ENCODE measurements around the gene LYPD6B. TPM values are rescaled to one million over a fixed set of nuclear protein-coding genes. Genes with fewer than 3 reads are reported as not detected.

Gene LYPD6B
- total RNA-seq, 1 experiment from 2014 or later, result 2.0 TPM

DNA sequence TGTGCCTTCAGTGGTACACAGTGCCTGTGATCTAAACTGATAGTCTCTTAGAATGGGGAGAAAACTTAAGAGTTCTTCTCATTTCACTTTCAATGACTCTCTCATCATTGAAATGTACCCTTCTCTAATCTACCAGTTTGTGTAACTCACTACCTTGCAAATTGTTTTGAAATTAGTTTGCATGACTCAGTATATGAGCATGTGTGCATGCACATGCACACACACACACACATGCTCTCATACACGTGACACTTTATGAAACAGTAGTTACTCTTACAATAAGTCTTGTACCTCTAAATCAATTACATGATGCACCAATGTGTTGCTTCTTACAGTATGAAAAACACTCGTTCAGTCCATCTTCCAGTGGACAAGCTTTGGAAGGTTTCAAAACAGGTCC, 10.6 kb downstream of the LYPD6B start:
- Histone ChIP-seq H3K14ac (ENCODE audit: insufficient read depth, low read length) (no peak overlapping the region), H3K56ac (ENCODE audit: insufficient read length, low read depth, low read length) (no peak overlapping the region), H3K9ac (ENCODE audit: extremely low read depth, insufficient read length, low read length) (no peak overlapping the region), H4K5ac (ENCODE audit: insufficient read length, low read depth, low read length) (no peak overlapping the region), H2BK120ac (ENCODE audit: low read depth, low read length, poor library complexity, severe bottlenecking) (no peak overlapping the region), H3K27ac (ENCODE audit: insufficient read length, low read depth, low read length) (no peak overlapping the region), H3K4me2 (ENCODE audit: insufficient read depth, insufficient read length, low read length) (no peak overlapping the region), H3K23me2 (ENCODE audit: insufficient read length, low read depth, low read length, poor library complexity, severe bottlenecking) (no peaks in the 10 kb centered on the region), H3K18ac (ENCODE audit: insufficient read length, low read depth, low read length) (no peak overlapping the region), H4K8ac (replicated peaks; ENCODE audit: insufficient read length, low read depth, low read length) (no peak overlapping the region), H2BK5ac (ENCODE audit: insufficient read length, low read length) (no peak overlapping the region), H4K20me1 (ENCODE audit: control insufficient read depth, insufficient read depth, insufficient read length) (no peaks in the 10 kb centered on the region), H3K4ac (ENCODE audit: low read depth, low read length) (no peak overlapping the region), H2BK20ac (ENCODE audit: low read depth, low read length, poor library complexity, severe bottlenecking) (no peak overlapping the region), H3K79me2 (ENCODE audit: insufficient read depth, low read length) (no peaks in the 10 kb centered on the region), H3K79me1 (ENCODE audit: insufficient read depth, low read depth, low read length, poor library complexity, severe bottlenecking) (no peaks in the 10 kb centered on the region), H3T11ph (ENCODE audit: low read length) (no peak overlapping the region), H3K4me1 (ENCODE audit: insufficient read depth, low read length) (no peaks in the 10 kb centered on the region), H2AK5ac (ENCODE audit: insufficient read length, low read length) (no peak overlapping the region), H3K23ac (ENCODE audit: insufficient read length, low read depth, low read length) (no peak overlapping the region), H3K9me3 (ENCODE audit: control insufficient read depth, low read depth, low read length) (no peaks in the 10 kb centered on the region), H4K91ac (ENCODE audit: insufficient read length, low read depth, low read length) (no peak overlapping the region), H2BK15ac (ENCODE audit: low read depth, low read length) (no peak overlapping the region), H2BK12ac (ENCODE audit: insufficient read length, low read depth, low read length) (no peak overlapping the region), H2AFZ (ENCODE audit: low read length) (no peak overlapping the region), H3K27me3 (ENCODE audit: insufficient read depth, low read length) (no peaks in the 10 kb centered on the region)
- no peaks in the 10 kb centered on the region for H3K27me3 Mint-ChIP-seq (ENCODE audit: low read depth)
- no CpG with 5 or more reads among the region's 2 CpGs for WGBS (ENCODE audit: extremely low coverage, insufficient read length, low lambda C conversion rate)
- TF ChIP-seq, protein P1, sequence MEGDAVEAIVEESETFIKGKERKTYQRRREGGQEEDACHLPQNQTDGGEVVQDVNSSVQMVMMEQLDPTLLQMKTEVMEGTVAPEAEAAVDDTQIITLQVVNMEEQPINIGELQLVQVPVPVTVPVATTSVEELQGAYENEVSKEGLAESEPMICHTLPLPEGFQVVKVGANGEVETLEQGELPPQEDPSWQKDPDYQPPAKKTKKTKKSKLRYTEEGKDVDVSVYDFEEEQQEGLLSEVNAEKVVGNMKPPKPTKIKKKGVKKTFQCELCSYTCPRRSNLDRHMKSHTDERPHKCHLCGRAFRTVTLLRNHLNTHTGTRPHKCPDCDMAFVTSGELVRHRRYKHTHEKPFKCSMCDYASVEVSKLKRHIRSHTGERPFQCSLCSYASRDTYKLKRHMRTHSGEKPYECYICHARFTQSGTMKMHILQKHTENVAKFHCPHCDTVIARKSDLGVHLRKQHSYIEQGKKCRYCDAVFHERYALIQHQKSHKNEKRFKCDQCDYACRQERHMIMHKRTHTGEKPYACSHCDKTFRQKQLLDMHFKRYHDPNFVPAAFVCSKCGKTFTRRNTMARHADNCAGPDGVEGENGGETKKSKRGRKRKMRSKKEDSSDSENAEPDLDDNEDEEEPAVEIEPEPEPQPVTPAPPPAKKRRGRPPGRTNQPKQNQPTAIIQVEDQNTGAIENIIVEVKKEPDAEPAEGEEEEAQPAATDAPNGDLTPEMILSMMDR (conservative IDR thresholded peaks at IDR 0.05), result no peak
- no peak overlapping the region for H3K4me3 Mint-ChIP-seq
- H3K4me1 Mint-ChIP-seq, result no peaks in the 10 kb centered on the region
- peaks cover 10 to 17% of the 10 kb centered on the region in 2 experiments for H3K9me3 Mint-ChIP-seq
- H3K36me3 Mint-ChIP-seq (ENCODE audit: insufficient read depth in 1 of 3, low read depth in 3 of 3), result peaks cover 0 to 10% (median 4%) of the 10 kb centered on the region in 3 experiments; a peak in 4 of 7 replicates
- H3K27ac Mint-ChIP-seq, result no peak overlapping the region
- no peak for DNase-seq

Measured in H9 (cell line).